AML-193 (cell line): ENCODE results near the gene INPP4B.

Source experiments
- DNase-seq, 2 experiments: peaks; one replicate each; lab custom pipeline; 2025; lab: John Stamatoyannopoulos, UW

INPP4B gene

GRCh38 chr4:142846108-142846728 is at the start of gene INPP4B:
TSS of gene INPP4B (minus strand) at chr4:142846301.
- DNase-seq: peak in 1 of 2 experiments; percentile 39

DNA sequence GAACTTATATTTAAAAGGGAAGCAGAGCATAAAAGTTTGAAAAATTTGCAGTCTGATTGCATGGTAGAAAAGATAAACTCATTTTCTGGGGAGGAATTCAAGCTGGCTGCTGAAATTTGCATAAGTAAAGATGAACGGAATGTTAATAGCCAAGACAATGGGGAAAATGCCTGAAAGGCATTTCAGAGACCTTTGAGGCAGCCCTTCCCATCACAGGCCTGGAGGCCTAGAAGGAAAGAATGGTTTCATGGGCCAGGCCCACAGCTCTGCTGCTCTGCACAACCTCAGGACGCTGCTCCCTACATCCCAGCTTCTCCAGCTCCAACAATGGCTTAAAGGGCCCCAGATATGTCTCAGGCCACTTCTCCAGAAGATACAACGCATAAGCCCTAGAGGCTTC is 46.9 kb upstream of the INPP4B start:
- DNase-seq: no peak

DNA sequence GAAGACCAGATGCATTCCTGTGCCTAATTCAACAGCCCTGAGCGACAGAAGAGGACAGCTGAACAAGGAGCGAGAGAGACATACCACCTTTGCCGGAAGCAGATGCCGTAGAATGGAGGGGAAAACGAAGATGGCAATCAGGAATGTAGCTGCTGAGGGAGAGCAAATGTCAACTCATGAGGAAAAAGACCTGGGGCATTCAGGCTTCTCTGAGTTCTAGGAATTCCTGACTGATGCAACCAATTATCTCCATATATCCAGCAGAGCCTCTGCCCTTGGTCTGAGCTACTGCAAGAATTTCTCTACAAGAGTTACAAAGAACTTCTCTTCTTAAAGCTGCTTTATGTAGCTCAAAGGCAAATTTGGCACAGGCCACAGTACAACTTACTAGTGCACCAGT is 40.5 kb upstream of the INPP4B start:
- no peak for DNase-seq

DNA sequence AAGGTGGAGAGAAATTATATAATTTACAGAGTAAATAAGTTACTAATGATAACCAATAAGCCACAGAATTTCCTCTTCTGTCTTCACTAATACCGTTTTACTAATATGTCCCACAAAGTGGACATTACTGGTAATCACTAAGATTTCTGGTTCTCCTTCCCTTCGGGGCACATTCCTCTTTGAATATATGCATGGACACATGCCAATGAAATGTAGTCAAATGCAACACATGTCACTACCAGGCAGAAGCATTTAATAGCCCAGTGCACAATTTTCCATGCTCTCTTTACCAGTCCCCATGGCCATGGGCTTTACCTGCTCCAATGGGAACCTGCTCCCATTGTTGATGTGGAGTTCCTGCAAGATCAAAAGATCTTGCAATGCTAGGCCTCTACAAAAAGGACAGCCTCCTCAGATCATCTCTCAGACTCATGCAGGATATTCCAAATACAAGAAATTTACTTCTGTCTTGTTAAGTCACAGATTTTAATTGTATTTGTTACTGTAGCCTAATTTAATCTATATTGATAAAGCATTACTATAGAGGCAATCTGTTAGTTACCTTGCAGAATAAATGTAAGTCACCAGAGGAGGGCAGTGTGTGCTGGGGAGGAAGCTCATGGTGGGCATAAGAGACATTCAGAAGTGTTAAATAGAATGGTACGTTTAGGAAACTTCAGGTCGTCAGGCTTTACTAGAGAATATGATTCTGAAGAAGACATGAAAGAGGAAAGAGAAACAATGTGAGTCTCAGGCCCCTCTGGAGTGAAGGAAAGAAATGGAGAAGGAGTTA is 37.1 kb upstream of the INPP4B start:
- DNase-seq: no peak

GRCh38 chr4:142882159-142882558 is 36.1 kb upstream of the INPP4B start:
- DNase-seq: no peak

DNA sequence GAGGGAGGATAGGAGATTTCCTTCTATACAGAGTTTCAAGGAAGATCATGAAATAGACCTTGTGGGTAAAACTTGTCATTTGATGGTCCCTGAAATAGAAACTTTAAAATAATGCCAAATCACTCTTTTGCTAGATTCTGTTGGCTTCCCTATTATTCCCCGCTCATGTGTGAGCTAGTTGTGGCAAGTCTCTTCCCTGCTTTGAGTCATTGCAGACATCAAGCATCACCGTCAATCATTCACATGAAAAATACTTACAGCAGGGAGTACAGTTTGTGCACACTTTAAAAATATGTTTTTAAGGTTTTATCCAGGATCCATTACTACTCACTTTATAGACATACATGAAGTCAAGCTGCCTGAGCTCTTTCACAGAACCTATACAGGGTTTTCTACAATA is 35.2 kb upstream of the INPP4B start:
- no peak for DNase-seq

- no peak for DNase-seq
Measured at GRCh38 chr4:142875117-142875516, 29.0 kb upstream of the INPP4B start.

DNA sequence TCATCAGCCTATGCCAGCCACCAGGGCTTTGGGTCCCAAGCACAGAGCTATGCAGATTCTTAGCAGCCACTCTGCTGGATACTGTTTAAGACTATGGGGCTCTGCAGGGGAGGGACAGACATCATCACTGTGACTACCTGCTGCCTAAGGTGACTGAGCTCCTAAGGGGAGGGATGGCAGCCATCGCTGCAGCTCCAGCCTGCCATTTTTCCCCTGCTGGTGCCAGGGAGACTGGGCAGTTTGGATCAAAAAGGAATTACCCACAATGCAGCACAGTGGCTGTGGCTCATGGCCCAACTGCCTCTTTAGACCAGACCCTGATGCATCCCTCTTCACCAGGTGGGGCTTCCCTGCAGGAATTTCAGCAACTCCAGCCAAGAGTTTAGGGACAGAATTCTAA is 28.6 kb upstream of the INPP4B start:
- DNase-seq: no peak

- DNase-seq: no peak
Measured at GRCh38 chr4:142866685-142867084, 20.6 kb upstream of the INPP4B start.

DNA sequence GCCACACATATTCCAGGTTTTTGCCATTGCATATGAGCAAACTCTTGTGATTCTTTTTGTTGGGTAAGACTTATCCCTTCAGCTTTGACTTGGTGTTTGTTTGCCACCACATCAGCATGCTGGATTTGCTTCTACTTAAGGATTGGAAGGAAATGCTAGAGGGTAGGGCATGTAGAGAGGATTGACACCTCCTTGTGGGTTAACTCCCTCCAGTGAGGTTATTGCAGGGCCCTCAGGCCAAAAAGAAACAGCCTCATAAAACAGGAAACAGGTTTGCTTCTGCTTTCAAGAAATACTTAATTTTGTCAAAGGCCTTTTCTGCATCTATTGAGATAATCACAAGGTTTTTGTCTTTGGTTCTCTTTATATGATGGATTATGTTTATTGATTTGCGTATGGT is 15.2 kb upstream of the INPP4B start:
- peak; percentile 20 to 29 for DNase-seq

- no peak for DNase-seq
Measured at GRCh38 chr4:142858965-142859364, 12.9 kb upstream of the INPP4B start.

GRCh38 chr4:142858446-142858845 is 12.3 kb upstream of the INPP4B start:
- DNase-seq: no peak

DNA sequence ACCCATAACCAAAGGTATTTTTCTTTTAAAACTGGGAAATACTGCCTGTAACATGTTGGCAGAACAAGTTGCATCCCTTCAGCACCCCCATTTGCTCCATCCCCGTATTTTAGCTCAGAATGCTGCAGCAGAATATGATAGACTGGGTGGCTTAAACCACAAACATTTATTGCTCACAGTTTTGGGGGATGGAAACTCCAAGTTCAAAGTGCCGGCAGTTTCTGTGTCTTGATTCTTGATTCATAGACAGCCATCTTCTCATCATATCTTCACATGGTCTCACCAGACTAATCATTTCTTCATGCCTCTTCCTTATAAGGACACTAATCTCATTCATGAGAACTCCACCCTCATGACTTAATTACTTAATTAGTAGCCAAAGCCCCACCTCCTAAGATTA is 10.5 kb upstream of the INPP4B start:
- DNase-seq: no peak

DNA sequence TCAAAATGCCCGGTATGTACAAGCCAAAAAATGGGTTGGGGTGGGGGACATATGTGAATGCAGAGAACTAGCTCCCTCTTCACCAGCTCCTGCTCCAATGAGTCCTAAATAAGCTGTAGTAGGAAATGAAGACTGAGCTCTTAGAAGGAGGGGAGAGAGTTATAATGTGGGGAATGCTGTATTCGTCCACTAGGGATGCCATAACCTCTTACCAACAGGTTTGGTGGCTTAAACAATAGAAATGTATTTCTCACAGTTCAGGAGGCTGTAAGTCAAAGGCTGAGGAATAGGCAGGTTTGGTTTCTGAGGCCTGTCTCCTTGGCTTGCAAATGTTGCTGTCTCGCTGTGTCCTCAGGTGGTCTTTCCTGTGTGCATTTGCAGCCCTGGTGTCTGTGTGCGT is 4.4 kb upstream of the INPP4B start:
- no peak for DNase-seq

- peak in 1 of 2 experiments; percentile 3 for DNase-seq
Measured at GRCh38 chr4:142846729-142847596, 862 bp upstream of the INPP4B start.

DNA sequence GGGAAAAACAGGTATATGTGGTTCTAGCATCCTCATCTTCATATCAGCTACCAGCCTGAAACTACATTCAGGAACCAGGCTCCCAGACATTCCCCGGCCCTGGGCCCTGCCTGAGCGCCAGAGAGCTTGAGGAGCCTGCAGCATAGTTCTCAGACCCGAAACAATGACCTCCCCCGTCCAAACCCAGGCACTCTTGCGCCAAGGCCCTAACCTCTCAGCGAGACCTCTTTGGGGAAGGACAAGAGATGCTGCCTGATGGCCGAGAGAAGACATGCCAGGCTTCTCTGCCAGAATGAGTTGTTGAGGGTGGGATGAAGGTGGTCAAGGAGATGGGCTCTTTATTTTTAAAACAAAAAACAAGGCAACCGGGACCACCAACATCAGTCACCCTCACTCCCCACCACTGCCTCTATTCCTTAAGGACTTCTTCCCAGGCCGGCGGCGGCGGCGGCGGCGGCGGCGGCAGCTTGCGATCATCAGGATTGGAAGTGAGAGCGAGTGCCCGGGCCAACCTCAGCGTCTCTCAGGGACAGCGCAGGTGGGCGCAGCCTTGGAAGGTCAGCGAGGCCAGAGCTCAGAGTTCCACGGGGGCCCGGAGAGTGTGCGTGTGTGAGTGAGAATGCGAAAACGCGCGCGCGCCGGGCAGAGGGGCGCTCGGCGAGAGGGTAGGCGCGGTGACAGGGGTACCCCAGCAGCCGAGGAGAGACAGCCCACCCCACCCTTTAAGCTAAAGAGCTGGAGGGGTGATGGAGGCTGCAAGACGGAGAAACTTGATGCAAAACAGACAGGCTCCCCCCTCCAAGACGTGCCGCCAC is 601 bp downstream of the INPP4B start:
- no peak for DNase-seq

DNA sequence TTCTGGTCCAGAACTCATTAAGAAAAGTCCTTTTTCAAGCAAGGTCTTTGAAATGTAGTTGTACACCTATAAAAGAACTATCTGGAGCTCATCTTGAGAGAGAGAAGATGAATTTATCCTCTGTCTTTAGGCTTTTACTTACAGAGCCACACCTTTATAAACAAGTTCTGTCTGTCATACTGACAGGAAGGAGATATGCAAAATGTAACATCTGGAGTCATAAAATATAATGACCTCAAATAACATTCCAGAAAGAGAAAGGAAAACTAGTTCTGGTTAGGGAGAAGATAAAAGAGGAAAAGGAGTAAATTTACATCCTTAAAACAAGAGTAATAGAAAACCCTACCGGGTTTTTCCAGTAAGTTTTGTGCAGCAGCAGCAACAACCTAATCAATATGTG is 1.3 kb downstream of the INPP4B start:
- DNase-seq: no peak

DNA sequence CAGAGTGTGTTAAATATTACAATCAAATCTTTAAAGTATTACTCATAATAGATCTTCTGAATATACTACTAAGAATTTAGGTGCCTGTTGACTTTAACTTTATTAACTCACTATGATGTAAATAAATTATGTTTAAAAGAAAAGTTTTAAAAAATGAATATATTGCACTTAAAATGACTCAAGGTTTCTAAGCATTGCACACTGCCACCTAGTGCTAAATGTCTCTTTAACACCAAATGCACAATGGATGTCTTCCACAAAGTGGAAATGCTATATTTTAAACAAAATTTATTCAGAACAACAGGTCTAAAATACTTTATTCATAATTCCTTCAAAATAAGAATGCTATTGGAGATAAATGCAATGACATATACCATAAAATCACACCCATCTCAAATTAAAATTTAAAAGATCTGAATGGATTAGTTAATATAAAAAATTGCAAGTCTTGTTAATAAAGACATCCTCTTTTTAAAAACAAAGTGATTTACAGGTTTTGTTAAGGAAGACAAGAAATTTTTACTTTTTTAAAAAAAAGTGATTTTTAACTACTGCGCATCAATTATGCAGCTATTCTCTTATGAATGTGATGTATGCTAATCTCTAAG is 5.5 kb downstream of the INPP4B start:
- DNase-seq: peak; percentile 35 to 38

DNA sequence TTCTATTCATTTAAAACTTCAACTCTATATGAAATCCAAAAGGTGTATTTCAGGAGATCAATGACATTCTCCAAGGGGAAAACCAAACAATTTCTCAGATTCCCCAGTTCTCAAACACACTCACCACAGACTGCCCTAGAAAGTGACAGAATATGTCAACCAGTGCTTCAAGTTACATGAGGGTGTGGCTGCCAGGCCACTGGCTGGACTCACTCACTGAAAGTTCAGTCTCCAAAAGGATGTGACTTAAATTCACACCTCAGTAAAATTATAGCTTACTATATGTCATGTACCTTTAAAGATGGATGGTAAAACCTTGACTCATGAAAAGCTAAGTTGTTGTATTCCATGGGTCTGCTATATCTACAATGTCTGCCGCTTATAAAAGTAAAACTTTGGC is 7.3 kb downstream of the INPP4B start:
- DNase-seq: no peak

GRCh38 chr4:142832022-142832421 is 14.1 kb downstream of the INPP4B start:
- no peak for DNase-seq

DNA sequence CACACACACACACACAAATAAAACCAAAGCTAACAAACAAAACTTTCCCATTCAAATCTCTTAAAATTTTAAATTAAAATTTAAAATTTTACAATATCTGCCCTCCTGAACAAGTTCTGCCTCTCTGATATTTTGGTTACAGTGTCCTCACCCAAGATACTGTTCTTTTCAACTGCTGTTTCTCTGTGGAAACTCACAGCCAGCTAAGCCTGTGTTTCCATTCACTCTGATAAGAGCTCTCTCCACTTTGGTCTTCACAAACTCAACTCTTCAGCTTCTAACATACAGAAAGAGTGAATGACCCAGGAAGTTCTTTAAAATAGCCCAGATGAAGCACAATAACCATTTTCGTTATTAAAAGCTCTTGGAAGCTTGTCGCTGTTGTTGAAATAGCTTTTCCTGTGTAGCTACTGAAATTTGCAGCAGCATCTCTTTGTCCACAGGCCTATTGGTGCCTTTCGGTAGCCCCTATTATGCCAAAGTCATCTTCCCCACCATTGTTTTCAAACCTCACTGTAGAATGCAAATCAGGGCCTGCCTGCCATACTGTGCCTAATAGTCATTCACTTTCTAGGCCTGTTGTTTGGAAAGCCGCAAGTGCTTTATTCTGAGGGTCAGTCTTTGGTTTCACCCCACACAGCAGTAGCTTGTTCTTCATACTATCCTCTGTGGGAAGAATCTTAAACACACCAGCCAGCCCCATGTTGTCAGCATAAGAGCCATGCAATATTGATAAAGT is 19.4 kb downstream of the INPP4B start:
- no peak for DNase-seq
